DOHH2 (cell line): ENCODE results near the gene PCDHB12.
"Not testable (repeated sequence)": the region's sequence is repeated elsewhere in the genome, so short reads cannot be mapped to it uniquely, and the experiment has no call there.

Experiments
- H3F3A ChIP-seq: fragments of 200-600 bp; sonication (generic), shearing (Covaris generic); 2 replicates; pipeline ENCODE4 v1.6.0; 2016; ENCODE audit warnings: antibody characterized with exemption, mild to moderate bottlenecking; ENCODE audit not compliant: control insufficient read depth, insufficient read depth
- H3K27ac ChIP-seq: fragments of 200-600 bp; sonication (generic); 2 replicates; pipeline ENCODE4 v1.5.1; 2014; ENCODE audit warnings: low read depth, mild to moderate bottlenecking, low read length, moderate library complexity
- H3K27me3 ChIP-seq: fragments of 200-600 bp; sonication (generic); 2 replicates; pipeline ENCODE4 v1.6.1; 2014; ENCODE audit warnings: mild to moderate bottlenecking, low read length, mixed read lengths; ENCODE audit not compliant: control insufficient read depth
- H3K36me3 ChIP-seq: fragments of 200-600 bp; sonication (generic); 2 replicates; pipeline ENCODE4 v1.6.1; 2014; ENCODE audit warnings: mild to moderate bottlenecking, low read length, moderate library complexity, mixed read lengths; ENCODE audit not compliant: control insufficient read depth
- H3K4me1 ChIP-seq: fragments of 200-600 bp; sonication (generic); 2 replicates; pipeline ENCODE4 v1.6.1; 2014; ENCODE audit warnings: mild to moderate bottlenecking, low read length, mixed read lengths; ENCODE audit not compliant: control insufficient read depth
- H3K4me2 ChIP-seq: fragments of 200-600 bp; sonication (generic); 2 replicates; pipeline ENCODE4 v1.6.0; 2014; ENCODE audit warnings: mild to moderate bottlenecking, low read length, moderate library complexity
- H3K4me3 ChIP-seq: fragments of 200-600 bp; sonication (generic); 2 replicates; pipeline ENCODE4 v1.5.1; 2014; ENCODE audit warnings: mild to moderate bottlenecking, low read length, mixed read lengths
- H3K79me2 ChIP-seq: fragments of 200-600 bp; sonication (generic); 2 replicates; pipeline ENCODE4 v1.6.1; 2014; ENCODE audit warnings: mild to moderate bottlenecking, low read length, mixed read lengths; ENCODE audit not compliant: control insufficient read depth
- H3K9me2 ChIP-seq: fragments of 200-600 bp; sonication (generic); replicated peaks from 2 replicates; pipeline ENCODE4 v1.6.1; 2014; ENCODE audit warnings: mild to moderate bottlenecking, low read length, mixed read lengths; ENCODE audit not compliant: control insufficient read depth
- H3K9me3 ChIP-seq: fragments of 200-600 bp; sonication (generic); 2 replicates; pipeline ENCODE4 v1.6.1; 2014; ENCODE audit warnings: antibody characterized with exemption, low read length, mixed read lengths; ENCODE audit not compliant: control insufficient read depth, insufficient read depth
- H4K20me1 ChIP-seq: fragments of 200-600 bp; sonication (generic); 2 replicates; pipeline ENCODE4 v1.6.0; 2014; ENCODE audit warnings: low read depth, mild to moderate bottlenecking, antibody characterized with exemption, low read length, moderate library complexity; ENCODE audit not compliant: control insufficient read depth, insufficient read depth
- CTCF ChIP-seq: fragments of 200-600 bp; sonication (generic); IDR thresholded peaks from one replicate; pipeline ENCODE4 v1.5.1; 2014; ENCODE audit warnings: antibody characterized with exemption, mild to moderate bottlenecking, low read depth, low read length; ENCODE audit not compliant: poor library complexity, severe bottlenecking
- EZH2phosphoT487 ChIP-seq: fragments of 200-600 bp; sonication (generic); IDR thresholded peaks from 2 replicates; pipeline ENCODE4 v1.6.1; 2017; ENCODE audit warnings: borderline replicate concordance, mild to moderate bottlenecking, antibody characterized with exemption, low read length, moderate library complexity, mixed read lengths

PCDHB12 gene

GRCh38 chr5:141208478-141208877 lies at the start of gene PCDHB12:
Gene PCDHB12, plus strand, starts transcription at chr5:141208719. Its CDS starts 189 bp downstream, at chr5:141208908.
- H3K9me2 ChIP-seq: no peaks in the 10 kb centered on the region
- H3K79me2 ChIP-seq: no peaks in the 10 kb centered on the region
- H4K20me1 ChIP-seq: no peaks in the 10 kb centered on the region
- TF ChIP-seq CTCF (peak; percentile 44), EZH2phosphoT487 (no peak)
- no peak within 1 kb of the TSS for H3K4me3 ChIP-seq
- no peaks in the 10 kb centered on the region for H3K9me3 ChIP-seq
- H3K4me2 ChIP-seq: peak within 1 kb of the TSS; percentile 22; the same call in 1 of the 2 replicates
- peaks cover 23% of the 10 kb centered on the region for H3K27me3 ChIP-seq
- H3K4me1 ChIP-seq: no peaks in the 10 kb centered on the region
- H3K36me3 ChIP-seq: no peaks in the 10 kb centered on the region
- no peaks in the 10 kb centered on the region for H3F3A ChIP-seq
- no peak within 1 kb of the TSS for H3K27ac ChIP-seq

GRCh38 chr5:141172381-141173204 lies 35.9 kb upstream of the PCDHB12 start, which contains the start of gene PCDHB7:
Gene PCDHB7, plus strand, starts transcription at chr5:141172644. Its CDS starts 192 bp downstream, at chr5:141172836.
- peaks cover 3% of the 10 kb centered on the region; the same call in 1 of the 2 replicates for H3K27me3 ChIP-seq
- no peaks in the 10 kb centered on the region for H3K9me2 ChIP-seq
- 0 out of 2 replicates have a peak within 1 kb of the TSS, but pooled peaks have one; percentile 20 for H3K4me2 ChIP-seq
- H3K4me1 ChIP-seq: no peaks in the 10 kb centered on the region
- no peaks in the 10 kb centered on the region for H3F3A ChIP-seq
- no peak within 1 kb of the TSS for H3K27ac ChIP-seq
- no peaks in the 10 kb centered on the region for H3K79me2 ChIP-seq
- H4K20me1 ChIP-seq: no peaks in the 10 kb centered on the region
- no peaks in the 10 kb centered on the region for H3K9me3 ChIP-seq
- no peaks in the 10 kb centered on the region for H3K36me3 ChIP-seq
- no peak within 1 kb of the TSS for H3K4me3 ChIP-seq
- TF ChIP-seq EZH2phosphoT487 (no peak), CTCF (peak; percentile 89)

- H3F3A ChIP-seq, H3K27me3 ChIP-seq, H3K79me2 ChIP-seq, H3K4me2 ChIP-seq, H3K4me3 ChIP-seq, H3K4me1 ChIP-seq, H4K20me1 ChIP-seq, H3K9me3 ChIP-seq, H3K9me2 ChIP-seq, H3K36me3 ChIP-seq, H3K27ac ChIP-seq: not testable (repeated sequence)
Observed at GRCh38 chr5:141174291-141175104, 34.0 kb upstream of the PCDHB12 start.

GRCh38 chr5:141175933-141176332 lies 32.6 kb upstream of the PCDHB12 start:
- no peaks in the 10 kb centered on the region for H3F3A ChIP-seq
- no peaks in the 10 kb centered on the region for H3K9me3 ChIP-seq
- no peak overlapping the region for H3K4me3 ChIP-seq
- no peaks in the 10 kb centered on the region for H3K36me3 ChIP-seq
- no peaks in the 10 kb centered on the region for H3K79me2 ChIP-seq
- no peaks in the 10 kb centered on the region for H3K27me3 ChIP-seq
- H4K20me1 ChIP-seq: no peaks in the 10 kb centered on the region
- no peak overlapping the region for H3K4me2 ChIP-seq
- no peaks in the 10 kb centered on the region for H3K9me2 ChIP-seq
- TF ChIP-seq CTCF: no peak
- TF ChIP-seq EZH2phosphoT487: no peak
- H3K27ac ChIP-seq: no peak overlapping the region
- H3K4me1 ChIP-seq: no peaks in the 10 kb centered on the region

GRCh38 chr5:141177577-141178191 lies 30.8 kb upstream of the PCDHB12 start, which contains the start of gene PCDHB8:
Gene PCDHB8, plus strand, starts transcription at chr5:141177790. Its CDS starts 245 bp downstream, at chr5:141178035.
- H3K9me3 ChIP-seq, H3K36me3 ChIP-seq, H3K79me2 ChIP-seq, H4K20me1 ChIP-seq, H3K4me1 ChIP-seq, H3F3A ChIP-seq, H3K27me3 ChIP-seq, H3K4me2 ChIP-seq, H3K4me3 ChIP-seq, H3K9me2 ChIP-seq, H3K27ac ChIP-seq: not testable (repeated sequence)
